ENCODE data around the gene GAPVD1. TPM values are rescaled to one million over a fixed set of nuclear protein-coding genes. Genes with fewer than 3 reads are reported as not detected.
"Not testable (repeated sequence)": the region's sequence is repeated elsewhere in the genome, so short reads cannot be mapped to it uniquely, and the experiment has no call there.

Gene GAPVD1, protein sequence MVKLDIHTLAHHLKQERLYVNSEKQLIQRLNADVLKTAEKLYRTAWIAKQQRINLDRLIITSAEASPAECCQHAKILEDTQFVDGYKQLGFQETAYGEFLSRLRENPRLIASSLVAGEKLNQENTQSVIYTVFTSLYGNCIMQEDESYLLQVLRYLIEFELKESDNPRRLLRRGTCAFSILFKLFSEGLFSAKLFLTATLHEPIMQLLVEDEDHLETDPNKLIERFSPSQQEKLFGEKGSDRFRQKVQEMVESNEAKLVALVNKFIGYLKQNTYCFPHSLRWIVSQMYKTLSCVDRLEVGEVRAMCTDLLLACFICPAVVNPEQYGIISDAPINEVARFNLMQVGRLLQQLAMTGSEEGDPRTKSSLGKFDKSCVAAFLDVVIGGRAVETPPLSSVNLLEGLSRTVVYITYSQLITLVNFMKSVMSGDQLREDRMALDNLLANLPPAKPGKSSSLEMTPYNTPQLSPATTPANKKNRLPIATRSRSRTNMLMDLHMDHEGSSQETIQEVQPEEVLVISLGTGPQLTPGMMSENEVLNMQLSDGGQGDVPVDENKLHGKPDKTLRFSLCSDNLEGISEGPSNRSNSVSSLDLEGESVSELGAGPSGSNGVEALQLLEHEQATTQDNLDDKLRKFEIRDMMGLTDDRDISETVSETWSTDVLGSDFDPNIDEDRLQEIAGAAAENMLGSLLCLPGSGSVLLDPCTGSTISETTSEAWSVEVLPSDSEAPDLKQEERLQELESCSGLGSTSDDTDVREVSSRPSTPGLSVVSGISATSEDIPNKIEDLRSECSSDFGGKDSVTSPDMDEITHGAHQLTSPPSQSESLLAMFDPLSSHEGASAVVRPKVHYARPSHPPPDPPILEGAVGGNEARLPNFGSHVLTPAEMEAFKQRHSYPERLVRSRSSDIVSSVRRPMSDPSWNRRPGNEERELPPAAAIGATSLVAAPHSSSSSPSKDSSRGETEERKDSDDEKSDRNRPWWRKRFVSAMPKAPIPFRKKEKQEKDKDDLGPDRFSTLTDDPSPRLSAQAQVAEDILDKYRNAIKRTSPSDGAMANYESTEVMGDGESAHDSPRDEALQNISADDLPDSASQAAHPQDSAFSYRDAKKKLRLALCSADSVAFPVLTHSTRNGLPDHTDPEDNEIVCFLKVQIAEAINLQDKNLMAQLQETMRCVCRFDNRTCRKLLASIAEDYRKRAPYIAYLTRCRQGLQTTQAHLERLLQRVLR (N-terminal part only)
- 37.9 TPM for total RNA-seq (ENCODE audit: unreplicated experiment)
- long read RNA-seq, partial matches to known transcripts: 5 of 11 reads
- long read RNA-seq, other reads (novel, unspliced or antisense): 5 of 11 reads

DNA sequence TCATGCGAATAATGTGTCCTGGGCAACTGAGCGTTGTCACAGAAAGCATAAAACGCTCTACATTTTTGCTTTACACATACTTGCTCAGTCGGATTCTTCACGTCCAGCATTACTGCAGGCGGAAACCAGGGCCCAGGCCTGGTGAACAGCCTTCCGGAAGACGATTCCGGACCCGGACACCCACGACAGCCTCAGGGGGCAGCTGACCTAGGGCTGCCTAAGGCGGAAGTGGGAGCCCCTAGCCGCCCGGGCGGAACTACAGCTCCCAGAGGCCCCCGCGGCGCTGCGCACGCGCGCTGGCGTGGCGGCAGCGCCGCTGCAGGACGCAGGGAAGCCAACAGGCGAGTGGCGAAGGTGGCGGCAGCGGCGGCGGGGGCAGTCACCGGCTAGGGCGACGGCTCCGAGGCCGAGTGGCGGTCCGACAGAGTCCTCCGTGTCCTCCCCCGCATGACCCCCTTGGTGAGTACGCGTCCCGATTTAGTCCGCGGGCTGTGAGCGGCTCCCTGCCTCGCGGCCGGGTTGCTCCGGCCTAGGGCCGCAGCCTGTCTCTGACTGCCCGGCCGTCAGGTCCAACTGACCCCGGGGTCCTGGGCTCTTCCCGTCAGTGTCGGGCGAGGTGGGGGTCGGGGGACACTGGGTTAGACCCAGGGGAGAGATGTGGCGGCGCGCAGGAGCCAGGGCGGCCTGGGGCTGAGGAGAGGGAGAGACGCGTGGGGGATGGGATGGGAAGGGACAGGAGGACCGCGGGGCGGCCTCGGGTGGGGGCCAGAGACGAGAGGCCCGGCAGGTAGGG is at the start of gene GAPVD1:
TSS of gene GAPVD1 (plus strand) at position 326 of the 793 bp plus-strand sequence. CDS start 37,096 bp downstream, outside the sequence.
- H3K9me3 Mint-ChIP-seq (ENCODE audit: unreplicated experiment): no peaks in the 10 kb centered on the region
- peaks cover 6% of the 10 kb centered on the region for H3K27me3 Mint-ChIP-seq (ENCODE audit: unreplicated experiment)
- DNase-seq (ENCODE audit: low spot score): peak; percentile 94
- peaks cover 15% of the 10 kb centered on the region for H3K36me3 Mint-ChIP-seq (ENCODE audit: low read depth, unreplicated experiment)
- H3K4me1 Mint-ChIP-seq (ENCODE audit: unreplicated experiment): peaks cover 24% of the 10 kb centered on the region
- H3K4me3 Mint-ChIP-seq (ENCODE audit: unreplicated experiment): peak within 1 kb of the TSS; percentile 99
- no peak for TF ChIP-seq CTCF (IDR thresholded peaks at IDR 0.05; ENCODE audit: unreplicated experiment)
- peak within 1 kb of the TSS; percentile 98 for H3K27ac Mint-ChIP-seq (ENCODE audit: unreplicated experiment)

DNA sequence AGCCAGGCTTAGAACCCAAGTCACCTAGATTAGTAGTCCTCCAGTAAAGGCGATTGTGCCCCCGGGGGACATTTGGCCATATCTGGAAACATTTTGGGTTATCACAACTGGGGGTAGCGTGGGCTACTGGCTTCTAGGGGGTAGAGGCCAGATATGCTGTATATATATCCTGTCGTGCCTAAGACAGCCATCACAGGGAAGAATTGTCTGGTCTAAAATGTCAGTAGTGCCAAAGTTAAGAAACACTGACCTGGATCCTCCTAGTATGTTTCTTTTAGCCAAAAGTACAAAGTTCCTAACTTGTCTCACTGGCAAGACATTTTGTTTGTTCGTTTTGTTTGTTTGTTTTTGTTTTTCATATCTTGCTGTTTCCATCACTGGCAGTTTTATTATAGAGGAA is 47.4 kb upstream of the GAPVD1 start:
- Mint-ChIP-seq H3K27me3 (ENCODE audit: unreplicated experiment) (peaks cover 2% of the 10 kb centered on the region), H3K27ac (ENCODE audit: unreplicated experiment) (no peak overlapping the region), H3K9me3 (ENCODE audit: unreplicated experiment) (no peaks in the 10 kb centered on the region), H3K36me3 (ENCODE audit: low read depth, unreplicated experiment) (peaks cover 4% of the 10 kb centered on the region), H3K4me3 (ENCODE audit: unreplicated experiment) (no peak overlapping the region), H3K4me1 (ENCODE audit: unreplicated experiment) (no peaks in the 10 kb centered on the region)
- no peak for DNase-seq (ENCODE audit: low spot score)
- no peak for TF ChIP-seq CTCF (IDR thresholded peaks at IDR 0.05; ENCODE audit: unreplicated experiment)

- TF ChIP-seq CTCF (IDR thresholded peaks at IDR 0.05; ENCODE audit: unreplicated experiment): no peak
- DNase-seq (ENCODE audit: low spot score): no peak
- no peaks in the 10 kb centered on the region for H3K4me1 Mint-ChIP-seq (ENCODE audit: unreplicated experiment)
- H3K36me3 Mint-ChIP-seq (ENCODE audit: low read depth, unreplicated experiment): peaks cover 4% of the 10 kb centered on the region
- H3K9me3 Mint-ChIP-seq (ENCODE audit: unreplicated experiment): no peaks in the 10 kb centered on the region
- no peak overlapping the region for H3K4me3 Mint-ChIP-seq (ENCODE audit: unreplicated experiment)
- no peak overlapping the region for H3K27ac Mint-ChIP-seq (ENCODE audit: unreplicated experiment)
- peaks cover 2% of the 10 kb centered on the region for H3K27me3 Mint-ChIP-seq (ENCODE audit: unreplicated experiment)
Observed at GRCh38 chr9:125218621-125219020, 43.0 kb upstream of the GAPVD1 start.

GRCh38 chr9:125224858-125225257 is 36.8 kb upstream of the GAPVD1 start:
- H3K27me3 Mint-ChIP-seq (ENCODE audit: unreplicated experiment); H3K36me3 Mint-ChIP-seq (ENCODE audit: low read depth, unreplicated experiment); H3K27ac Mint-ChIP-seq (ENCODE audit: unreplicated experiment); DNase-seq (ENCODE audit: low spot score); H3K4me3 Mint-ChIP-seq (ENCODE audit: unreplicated experiment); H3K9me3 Mint-ChIP-seq (ENCODE audit: unreplicated experiment); H3K4me1 Mint-ChIP-seq (ENCODE audit: unreplicated experiment): not testable (repeated sequence)

Data from endothelial cell (in vitro differentiated cells).